ENCODE measurements around the gene PRKCG.
A peak's percentile ranks its signal among the peaks of the same experiment; 100 is the strongest.
"Not testable (repeated sequence)": the region's sequence is repeated elsewhere in the genome, so short reads cannot be mapped to it uniquely, and the experiment has no call there.

The PRKCG gene

DNA sequence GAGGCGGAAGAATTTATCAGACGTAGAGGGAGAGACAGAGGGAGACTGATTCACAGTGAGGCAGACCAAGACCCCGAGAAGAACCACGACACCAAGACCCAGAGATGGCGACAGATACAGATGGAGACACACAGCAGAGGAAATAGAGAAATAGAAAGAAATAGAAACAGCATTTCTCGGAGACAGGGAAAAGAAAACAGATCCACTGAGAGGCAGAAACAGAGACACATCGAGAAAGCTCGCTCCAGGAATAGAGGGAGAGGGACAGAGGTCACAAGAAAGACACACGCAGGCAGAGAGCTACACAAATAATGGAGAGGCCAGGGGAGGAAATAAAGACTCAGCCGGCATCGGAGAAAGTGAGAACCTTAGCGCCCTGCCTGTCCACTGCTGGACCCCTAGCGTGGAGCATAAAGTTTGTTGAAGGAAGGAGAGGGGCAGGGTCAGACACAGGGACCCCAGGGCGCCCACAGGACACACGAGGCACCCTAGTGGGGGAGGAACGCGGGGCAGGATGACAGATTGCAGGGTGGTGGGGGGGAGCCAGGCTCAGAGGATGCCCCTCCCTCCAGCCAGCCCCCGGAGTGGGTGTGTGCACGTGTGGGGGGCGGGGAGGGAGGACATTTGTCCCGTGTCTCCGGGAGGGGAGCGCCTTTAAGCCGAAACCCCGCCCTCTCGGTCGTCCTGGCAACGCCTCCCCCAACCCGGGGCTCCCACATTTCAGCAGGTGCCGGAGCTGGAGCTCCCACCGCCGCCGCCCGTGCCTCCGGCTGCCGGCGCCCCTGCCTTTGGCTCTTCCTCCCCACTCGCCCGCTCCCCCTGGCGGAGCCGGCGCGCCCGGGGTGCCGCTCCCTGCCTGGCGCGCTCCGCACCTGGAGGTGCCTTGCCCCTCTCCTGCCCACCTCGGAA lies at the start of gene PRKCG:
Gene PRKCG, plus strand, starts transcription at position 716 of the 909 bp plus-strand sequence. CDS start 298 bp downstream, outside the sequence.
- no peak for DNase-seq (ENCODE audit: low read depth in 3 of 3)

DNA sequence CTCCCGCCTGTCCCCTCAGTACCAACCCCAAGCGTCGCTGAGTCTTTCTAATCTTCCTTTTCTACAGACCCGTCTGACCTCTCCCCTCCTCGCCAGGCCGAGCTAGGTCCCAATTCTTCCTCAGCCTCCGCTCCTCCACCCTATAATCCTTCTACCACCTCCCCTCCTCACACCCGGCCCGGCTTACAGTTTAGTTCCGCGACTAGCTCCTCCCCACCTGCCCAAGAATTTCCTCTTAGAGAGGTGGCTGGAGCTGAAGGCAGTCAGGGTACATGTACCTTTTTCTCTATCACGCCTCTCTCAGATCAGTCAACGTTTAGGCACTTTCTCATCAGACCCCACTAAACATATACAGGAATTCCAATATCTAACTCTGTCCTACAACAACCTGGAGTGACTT lies 49.1 kb upstream of the PRKCG start:
- DNase-seq (ENCODE audit: low read depth in 3 of 3): not testable (repeated sequence)

DNA sequence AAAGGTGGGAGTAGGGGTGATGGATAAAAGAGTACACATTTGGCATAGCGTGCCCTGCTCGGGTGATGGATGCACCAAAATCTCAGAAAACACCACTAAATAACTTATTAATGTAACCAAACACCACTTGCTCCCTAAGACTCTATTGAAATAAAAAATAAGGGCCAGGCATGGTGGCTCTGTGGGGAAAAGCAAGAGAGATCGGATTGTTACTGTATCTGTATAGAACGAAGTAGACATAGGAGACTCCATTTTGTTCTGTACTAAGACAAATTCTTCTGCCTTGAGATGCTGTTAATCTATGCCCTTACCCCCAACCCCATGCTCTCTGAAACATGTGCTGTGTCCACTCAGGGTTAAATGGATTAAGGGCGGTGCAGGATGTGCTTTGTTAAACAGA lies 43.6 kb upstream of the PRKCG start:
- not testable (repeated sequence) for DNase-seq (ENCODE audit: low read depth in 3 of 3)

DNA sequence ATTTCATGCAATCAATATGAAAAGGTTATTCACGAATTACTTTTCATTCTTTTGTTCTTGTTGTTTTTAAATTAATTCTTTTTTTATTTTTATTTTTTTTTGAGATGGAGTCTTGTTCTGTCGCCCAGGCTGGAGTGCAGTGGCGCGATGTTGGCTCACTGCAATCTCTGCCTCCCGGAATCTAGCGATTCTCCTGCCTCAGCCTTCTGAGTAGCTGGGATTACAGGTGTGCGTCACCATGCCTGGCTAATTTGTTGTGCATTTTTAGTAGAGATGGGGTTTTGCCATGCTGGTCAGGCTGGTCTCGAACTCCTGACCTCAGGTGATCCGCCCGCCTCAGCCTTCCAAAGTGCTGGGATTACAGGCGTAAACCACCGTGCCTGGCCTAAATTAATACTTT lies 41.8 kb upstream of the PRKCG start:
- not testable (repeated sequence) for DNase-seq (ENCODE audit: low read depth in 3 of 3)

DNA sequence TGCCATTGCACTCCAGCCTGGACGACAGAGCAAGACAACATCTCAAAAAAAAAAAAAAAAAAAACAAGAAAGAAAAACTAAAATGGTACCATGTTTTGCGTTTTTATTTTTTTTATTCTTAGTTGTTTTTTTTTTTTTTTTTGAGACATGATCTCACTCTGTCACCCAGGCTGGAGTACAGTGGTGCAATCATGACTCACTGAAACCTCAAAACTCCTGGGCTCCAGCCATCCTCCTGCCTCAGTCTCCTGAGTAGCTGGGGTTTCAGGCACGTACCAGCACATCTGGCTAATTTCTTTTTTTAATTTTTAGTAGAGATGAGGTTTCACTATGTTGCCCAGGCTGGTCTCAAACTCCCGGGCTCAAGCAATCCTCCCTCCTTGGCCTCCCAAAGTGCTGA lies 41.1 kb upstream of the PRKCG start:
- not testable (repeated sequence) for DNase-seq (ENCODE audit: low read depth in 3 of 3)

DNA sequence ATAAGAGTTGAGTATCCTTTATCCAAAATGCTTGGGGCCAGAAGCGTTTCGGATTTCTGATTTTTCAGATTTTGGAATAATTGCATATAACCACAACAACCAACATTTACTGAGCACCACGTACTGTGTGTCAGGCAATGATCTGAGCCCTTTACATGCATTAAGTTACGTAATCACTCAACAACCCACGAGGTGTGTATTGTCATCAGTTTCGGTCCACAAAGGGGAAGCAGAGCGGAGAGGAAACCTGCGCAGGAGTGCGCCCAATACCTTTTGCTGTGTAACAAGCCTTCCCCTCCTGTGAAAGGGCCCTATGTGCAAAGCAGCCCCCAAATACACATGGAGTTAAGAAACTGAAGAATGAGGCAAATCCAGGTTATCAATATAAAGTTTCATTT lies 37.1 kb upstream of the PRKCG start:
- no peak for DNase-seq (ENCODE audit: low read depth in 3 of 3)

DNA sequence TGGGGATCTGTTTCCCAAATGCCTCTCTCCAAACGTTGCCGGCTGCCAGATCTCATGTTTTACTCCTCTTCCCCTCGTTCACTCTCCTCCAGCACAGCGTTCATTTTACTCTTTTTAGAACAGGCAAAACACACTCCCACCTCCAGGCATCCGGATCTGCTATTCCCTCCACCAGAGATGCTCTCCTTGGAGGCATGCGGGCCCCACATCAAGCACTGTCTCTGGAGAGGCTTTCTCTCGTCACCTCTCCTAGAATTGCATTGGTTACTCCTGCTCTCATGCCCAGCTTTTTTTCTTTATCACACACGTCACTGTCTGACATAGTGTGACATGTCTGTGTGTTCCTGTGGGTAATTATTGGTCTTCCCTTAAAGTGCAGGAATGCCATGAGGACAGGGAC lies 34.4 kb upstream of the PRKCG start:
- DNase-seq (ENCODE audit: low read depth in 3 of 3): no peak

DNA sequence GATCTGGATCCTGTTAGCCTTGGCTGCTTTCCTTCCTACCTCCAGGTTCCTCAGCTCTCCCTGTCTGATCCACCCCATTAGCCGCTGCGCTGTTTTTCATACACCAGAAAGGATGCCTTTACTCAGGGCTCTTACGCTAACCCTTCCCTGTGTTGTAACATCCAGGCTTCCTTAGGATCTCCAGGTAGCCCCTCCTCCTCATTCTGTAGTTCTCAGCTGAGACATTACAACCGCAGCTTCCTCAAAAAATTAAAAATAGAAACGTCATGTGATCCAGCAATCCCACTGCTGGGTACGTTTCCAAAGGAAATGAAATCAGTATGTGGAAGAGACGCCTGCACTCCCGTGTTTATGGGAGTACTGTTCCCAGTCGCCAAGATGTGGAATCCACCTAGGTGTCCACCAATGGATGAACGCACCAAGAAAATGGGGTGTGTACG lies 32.7 kb upstream of the PRKCG start:
- DNase-seq (ENCODE audit: low read depth in 3 of 3): no peak

DNA sequence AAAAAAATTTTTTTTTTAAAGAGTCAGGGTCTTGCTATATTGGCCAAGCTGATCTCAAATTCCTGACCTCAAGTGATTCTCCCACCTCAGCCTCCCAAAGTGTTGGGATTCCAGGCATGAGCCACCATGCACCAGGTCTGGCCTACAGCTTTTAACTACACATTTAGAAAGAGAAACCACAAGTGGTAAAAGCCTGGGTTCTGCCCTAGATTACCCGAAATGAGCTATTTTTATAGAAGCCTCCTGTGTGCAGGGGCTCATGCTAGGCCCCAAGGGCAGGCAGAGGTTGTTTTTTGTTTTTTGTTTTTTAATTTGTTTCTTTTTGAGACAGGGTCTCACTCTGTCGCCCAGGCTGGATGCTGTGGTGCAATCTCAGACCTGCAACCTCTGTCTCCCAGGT lies 28.3 kb upstream of the PRKCG start:
- DNase-seq (ENCODE audit: low read depth in 3 of 3): no peak

DNA sequence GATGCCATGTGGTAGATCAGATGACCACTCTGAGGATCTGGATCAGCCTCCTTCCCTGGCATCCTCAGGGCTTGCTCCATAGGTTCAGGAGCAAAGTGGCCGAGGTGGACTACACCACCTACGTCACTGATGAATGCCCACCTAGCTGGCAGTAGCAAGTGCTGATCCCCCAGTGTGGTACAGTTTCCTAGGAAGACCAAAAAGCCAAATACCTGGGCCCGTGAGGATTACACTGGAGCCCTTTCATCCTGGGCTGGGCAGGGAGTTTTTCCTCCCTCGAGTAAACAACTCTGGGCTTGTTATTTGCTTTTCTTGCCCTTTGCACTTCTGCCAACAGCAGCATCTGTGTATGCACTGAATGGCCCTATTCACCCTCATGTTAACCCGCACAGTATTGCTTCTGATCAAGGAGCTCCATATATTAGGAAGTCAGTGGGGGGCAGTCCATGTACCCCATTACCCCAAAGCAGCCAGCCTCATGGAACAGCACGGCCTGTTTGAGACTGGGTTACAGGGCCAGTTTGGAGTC lies 17.6 kb upstream of the PRKCG start:
- no peak for DNase-seq (ENCODE audit: low read depth in 3 of 3)

DNA sequence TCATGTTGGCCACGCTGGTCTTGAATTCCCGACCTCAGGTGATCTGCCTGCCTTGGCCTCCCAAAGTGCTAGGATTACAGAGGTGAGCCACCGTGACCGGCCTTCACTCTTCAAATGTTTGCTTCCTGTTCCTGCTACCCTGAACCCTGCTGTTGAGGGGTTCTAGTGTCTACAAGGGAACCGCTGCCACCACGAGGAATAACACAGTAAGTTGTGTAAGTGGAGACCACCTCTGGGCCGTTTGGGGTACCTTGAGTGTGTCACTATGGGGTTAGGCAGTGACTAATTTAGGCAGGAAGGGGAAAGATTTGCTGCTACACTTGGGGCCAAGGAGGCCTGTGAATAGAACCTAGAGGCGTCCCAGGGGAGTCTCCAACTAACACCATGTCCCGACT lies 16.5 kb upstream of the PRKCG start:
- no peak for DNase-seq (ENCODE audit: low read depth in 3 of 3)

DNA sequence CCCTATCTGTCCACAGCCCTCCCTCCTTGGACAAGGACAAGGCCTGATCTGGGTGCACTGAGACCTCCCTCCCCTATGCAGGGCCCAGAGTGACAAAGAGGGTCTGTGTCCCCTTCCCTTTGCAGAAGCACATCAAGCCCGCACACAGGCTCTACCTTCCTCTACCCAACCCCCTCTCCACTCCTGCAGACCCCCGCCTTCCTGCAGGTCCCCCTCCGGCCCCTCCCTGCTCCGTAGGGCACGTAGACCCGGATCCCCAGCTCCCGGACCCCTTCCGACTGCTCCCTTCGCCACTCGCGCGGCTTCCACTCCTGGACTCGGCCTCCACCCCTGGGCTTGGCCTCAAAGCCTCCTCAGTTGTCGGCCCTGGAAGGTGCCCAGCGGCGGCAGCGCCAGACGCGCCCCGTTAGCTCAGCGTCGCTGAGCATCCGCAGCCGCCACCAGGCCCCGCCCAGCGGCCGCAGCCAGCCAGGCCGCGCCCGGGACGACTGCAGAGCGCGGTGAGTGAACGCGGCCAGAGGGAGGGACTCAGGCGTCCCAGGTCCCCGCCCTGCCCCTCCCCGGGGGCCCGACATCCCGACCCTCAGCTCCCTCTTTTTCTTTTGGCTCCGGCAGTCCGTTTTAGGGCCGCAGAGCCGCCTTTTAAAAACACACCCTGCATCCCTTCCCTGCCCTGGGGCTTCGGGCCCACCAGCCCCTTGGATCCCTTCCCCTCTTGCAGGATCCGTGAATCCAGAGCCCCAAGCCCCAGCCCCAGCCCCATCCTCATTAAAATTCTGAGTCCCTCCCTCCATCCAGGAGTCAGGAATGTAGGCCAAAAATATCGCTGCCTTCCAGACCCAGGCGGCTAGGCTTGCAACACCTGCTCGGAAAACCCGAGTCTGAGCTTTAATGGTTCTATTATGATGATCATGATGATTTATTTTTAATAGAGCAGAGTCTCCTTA lies 15.8 kb upstream of the PRKCG start:
- DNase-seq (ENCODE audit: low read depth in 3 of 3): peak in 2 of 3 donors; percentile 33 to 52

DNA sequence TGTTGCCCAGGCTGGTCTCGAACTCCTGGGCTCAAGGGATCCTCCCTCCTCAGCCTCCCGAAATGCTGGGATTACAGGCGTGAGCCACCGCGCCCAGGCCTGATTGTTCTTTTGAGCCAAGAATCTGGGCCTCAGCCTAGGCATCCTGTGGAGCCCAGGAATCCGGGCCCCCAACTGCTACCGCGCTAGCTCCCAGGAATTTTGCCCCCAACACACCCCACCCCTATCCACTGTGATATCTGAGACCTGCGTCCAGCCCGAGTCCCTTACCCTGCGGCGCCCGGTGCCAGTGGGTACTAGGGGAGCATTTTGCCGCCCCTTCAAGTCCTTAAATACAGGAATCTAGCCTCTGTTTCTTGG lies 15.2 kb upstream of the PRKCG start:
- no peak for DNase-seq (ENCODE audit: low read depth in 3 of 3)

DNA sequence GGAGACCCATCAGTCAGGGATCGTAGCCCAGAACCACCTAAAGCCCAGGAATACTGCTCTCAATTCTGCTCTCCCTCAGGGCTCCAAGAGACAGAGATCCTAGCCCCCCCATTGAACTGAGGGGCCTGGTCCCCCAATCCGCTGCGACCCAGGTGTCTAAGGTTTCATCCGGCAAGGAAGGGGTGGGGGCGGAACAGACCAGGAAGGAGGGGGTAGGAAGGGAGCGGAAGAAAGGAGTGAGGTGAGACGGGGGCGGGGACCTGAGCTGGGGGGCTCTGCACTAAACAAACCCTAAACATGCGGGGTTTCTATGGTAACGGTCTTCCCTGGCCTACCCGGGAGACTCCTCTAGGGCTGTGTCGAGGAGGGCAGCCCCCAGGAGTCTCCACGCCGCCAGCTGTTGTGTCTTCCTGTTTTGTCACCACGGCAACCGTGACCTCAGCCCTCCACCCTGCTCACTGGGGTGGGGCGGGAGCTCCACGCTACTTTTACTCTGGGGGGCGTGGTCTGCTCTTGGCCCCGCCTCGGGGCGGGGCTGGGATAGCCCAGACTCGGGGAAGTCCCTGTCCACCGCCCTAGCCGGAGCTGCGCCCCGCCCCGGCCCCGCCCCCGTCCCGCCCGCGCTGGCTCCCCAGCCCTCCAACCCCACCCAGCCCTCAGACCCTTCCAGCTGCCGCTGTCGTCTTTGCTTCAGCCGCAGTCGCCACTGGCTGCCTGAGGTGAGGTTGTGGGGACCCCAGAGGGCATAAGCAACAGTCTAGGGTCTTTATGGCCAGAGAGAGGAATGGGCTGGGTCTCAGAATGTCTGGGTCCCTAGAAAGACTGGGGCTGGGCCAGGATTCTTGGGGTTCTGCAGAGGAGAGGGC lies 14.5 kb upstream of the PRKCG start, which contains the start of gene MYADM:
Gene MYADM, plus strand, starts transcription at position 659 of the 866 bp plus-strand sequence. CDS start 5,647 bp downstream, outside the sequence.
- peak; percentile 98 to 99 (median 98) for DNase-seq (ENCODE audit: low read depth in 3 of 3)

DNA sequence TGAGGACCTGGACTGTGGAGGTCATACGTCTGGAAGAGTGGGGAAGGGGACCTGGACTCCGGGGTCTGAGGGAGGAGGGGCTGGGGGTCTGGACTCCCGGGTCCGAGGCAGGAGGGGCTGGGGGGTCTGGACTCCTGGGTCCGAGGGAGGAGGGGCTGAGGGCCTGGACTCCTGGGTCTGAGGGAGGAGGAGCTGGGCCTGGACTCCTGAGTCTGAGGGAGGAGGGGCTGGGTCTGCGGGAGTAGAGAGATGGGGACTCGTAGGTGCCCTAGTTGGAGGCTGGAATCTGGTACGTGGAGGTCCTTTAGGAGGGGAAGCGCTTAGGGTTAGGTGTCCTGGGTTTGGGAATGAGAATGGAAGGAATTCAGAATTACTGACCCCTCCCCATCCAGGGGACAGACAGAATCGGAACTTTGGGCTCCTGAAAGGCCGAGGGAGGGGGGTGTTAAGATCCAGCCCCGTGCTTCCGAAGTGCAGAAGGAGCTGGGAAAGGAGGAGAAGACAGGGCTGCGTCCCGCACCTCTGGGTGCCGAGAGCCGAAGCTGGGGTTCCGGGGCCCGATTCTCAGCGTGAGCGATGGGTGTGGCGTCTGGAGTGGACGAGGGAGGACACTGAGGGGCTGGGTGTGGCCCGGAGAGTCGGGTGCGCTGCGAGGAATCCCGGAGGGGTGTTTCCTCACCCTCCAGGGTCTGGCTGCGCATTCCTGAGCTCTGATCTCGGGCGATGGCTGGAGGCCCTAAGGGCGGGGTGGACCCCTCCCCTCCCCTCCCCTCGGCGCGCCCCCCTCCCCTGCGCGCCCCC lies 13.7 kb upstream of the PRKCG start:
- no peak for DNase-seq (ENCODE audit: low read depth in 3 of 3)

DNA sequence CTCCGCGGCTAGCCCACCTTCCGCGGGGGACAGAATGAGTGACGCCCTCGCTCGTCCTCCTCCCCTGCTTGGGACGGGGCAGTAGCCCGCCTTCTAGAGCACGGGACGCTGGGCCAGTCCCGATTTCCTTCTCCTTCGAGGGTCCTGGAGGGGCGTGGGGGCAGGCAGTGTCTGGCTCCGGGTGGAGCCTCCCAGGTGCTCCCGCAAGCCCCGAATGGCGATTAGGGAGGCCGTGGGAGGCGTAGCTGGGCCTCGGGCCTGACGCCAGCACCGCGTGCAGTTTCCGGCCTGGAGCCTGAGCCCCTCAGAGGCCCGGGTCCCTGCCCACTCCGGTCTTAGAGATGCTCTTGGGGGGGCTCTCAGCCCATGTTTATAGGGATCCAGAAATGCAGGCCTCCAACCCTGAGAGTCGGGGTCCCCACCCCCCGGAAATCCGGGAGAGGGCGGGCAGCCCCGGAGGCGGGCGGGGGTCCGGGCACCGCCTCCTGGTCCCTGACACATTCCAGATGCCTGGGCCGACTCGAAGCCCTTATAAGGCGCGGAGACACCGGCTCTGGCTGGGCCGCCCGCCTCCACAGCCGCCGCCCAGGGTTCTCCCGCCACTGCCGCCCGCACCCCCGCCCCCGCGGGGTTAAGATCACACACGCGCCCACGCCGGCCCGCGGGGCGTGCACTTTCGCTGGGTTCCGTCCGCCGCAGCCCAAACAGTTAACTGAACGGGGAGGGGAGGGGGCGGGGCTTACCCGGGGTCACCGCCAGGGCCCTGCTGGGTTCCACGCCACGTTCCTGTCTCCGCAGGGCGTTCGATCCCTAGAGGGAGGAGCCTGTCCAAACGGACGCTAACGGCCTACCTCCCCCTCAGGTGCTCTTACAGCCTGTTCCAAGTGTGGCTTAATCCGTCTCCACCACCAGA lies 12.8 kb upstream of the PRKCG start:
- peak; percentile 69 to 84 (median 72) for DNase-seq (ENCODE audit: low read depth in 3 of 3)

DNA sequence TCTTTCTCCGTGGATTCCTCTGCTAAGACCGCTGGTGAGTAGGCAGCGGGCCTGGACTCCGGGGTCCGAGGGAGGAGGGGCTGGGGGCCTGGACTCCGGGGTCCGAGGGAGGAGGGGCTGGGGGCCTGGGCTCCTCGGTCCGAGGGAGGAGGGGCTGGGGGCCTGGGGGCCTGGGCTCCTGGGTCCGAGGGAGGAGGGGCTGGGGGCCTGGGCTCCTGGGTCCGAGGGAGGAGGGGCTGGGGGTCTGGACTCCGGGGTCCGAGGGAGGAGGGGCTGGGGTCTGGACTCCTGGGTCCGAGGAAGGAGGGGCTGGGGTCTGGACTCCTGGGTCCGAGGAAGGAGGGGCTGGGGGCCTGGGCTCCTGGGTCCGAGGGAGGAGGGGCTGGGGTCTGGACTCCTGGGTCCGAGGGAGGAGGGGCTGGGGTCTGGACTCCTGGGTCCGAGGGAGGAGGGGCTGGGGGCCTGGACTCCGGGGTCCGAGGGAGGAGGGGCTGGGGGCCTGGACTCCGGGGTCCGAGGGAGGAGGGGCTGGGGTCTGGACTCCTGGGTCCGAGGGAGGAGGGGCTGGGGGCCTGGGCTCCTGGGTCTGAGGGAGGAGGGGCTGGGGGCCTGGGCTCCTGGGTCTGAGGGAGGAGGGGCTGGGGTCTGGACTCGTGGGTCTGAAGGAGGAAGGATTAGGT lies 12.1 kb upstream of the PRKCG start:
- not testable (repeated sequence) for DNase-seq (ENCODE audit: low read depth in 3 of 3)

DNA sequence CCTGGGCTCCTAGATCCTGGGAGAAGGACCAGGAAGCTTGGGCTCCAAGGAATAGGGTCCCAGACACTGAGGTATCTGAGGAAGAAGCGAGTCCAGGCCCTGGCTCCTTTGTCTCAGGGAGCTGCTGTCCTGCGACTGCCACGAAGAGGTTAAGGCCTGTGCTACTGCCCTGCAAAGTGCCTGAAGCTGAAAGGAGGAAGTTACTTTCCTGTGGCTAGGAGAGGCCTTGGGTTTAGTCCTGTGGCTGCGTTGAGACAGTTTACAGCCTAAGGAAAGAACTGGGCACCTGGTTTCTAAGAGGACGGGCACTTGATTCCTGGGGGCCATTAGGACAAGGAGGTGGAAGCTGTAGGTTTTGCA lies 11.5 kb upstream of the PRKCG start:
- no peak for DNase-seq (ENCODE audit: low read depth in 3 of 3)

DNA sequence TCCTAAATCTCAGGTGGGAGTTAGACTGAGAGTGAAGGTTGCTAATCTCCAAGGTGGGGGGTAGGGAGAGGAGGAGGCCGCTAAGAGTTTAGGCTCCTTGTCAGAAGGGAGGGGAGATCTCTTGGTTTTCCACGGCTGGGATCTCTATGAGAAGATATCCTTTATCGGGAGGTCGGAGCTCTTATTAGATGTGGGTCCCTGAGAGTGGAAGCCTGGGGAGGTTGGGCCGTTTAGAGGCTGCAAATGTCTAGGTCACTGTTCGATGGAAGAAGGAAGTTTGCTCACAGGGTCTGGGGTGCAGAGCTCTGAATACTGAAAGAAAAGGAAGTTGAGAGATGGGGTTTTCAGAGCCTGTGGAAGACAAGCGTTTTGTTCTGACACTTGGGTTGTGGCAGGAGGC lies 10.5 kb upstream of the PRKCG start:
- no peak for DNase-seq (ENCODE audit: low read depth in 3 of 3)

Data from stimulated activated CD4-positive, alpha-beta T cell treated with anti-CD3 and anti-CD28 coated beads, TNF-alpha, amount 100 ng/mL, for 48 hours (primary cell).